Neural progenitor cell (in vitro differentiated cells): ENCODE measurements around the gene ZNF549. TPM values are rescaled to one million over a fixed set of nuclear protein-coding genes. Genes with fewer than 3 reads are reported as not detected.
A peak's percentile ranks its signal among the peaks of the same experiment; 100 is the strongest.

ENCODE experiments used
- DNase-seq: peaks from one replicate; pipeline ENCODE4 v3.0.0-alpha.2; 2016; ENCODE audit warnings: low spot score
- H2AFZ ChIP-seq: fragments of 200-600 bp; sonication (generic); replicated peaks from 2 replicates; pipeline ENCODE4 v1.6.1; 2016; ENCODE audit warnings: antibody characterized with exemption
- H3F3A ChIP-seq: fragments of 200-600 bp; sonication (generic); 2 replicates; pipeline ENCODE4 v1.6.1; 2016; ENCODE audit warnings: antibody characterized with exemption, low read depth
- H3K27ac ChIP-seq: fragments of 200-600 bp; sonication (generic); 2 replicates; pipeline ENCODE4 v1.5.1; 2016; ENCODE audit warnings: mild to moderate bottlenecking
- H3K27me3 ChIP-seq: fragments of 200-600 bp; sonication (generic); 2 replicates; pipeline ENCODE4 v1.6.1; 2016; ENCODE audit warnings: mild to moderate bottlenecking, moderate library complexity
- H3K36me3 ChIP-seq: fragments of 200-600 bp; sonication (generic); 2 replicates; pipeline ENCODE4 v1.5.1; 2016
- H3K4me1 ChIP-seq: fragments of 200-600 bp; sonication (generic); 2 replicates; pipeline ENCODE4 v1.6.1; 2016; ENCODE audit warnings: mixed run types
- H3K4me2 ChIP-seq: fragments of 200-600 bp; sonication (generic); 2 replicates; pipeline ENCODE4 v1.6.1; 2016
- H3K4me3 ChIP-seq: fragments of 200-600 bp; sonication (generic); 2 replicates; pipeline ENCODE4 v1.5.1; 2016
- H3K79me2 ChIP-seq: fragments of 200-600 bp; sonication (generic); 2 replicates; pipeline ENCODE4 v1.6.1; 2016; ENCODE audit warnings: low read depth
- H3K9ac ChIP-seq: fragments of 200-600 bp; sonication (generic); 2 replicates; pipeline ENCODE4 v1.6.1; 2016
- H3K9me3 ChIP-seq: fragments of 200-600 bp; sonication (generic); 2 replicates; pipeline ENCODE4 v1.5.1; 2016; ENCODE audit warnings: low read depth
- H4K20me1 ChIP-seq: fragments of 200-600 bp; sonication (generic); 2 replicates; pipeline ENCODE4 v1.6.1; 2016; ENCODE audit warnings: low read depth
- H3K27ac Mint-ChIP-seq: 3 replicates; pipeline ENCODE4 v1.8.0; 2021; ENCODE audit warnings: mixed read lengths
- H3K27me3 Mint-ChIP-seq: 2 replicates; pipeline ENCODE4 v1.8.0; 2022; ENCODE audit warnings: low read depth, mild to moderate bottlenecking, inconsistent platforms, moderate library complexity, mixed read lengths; ENCODE audit not compliant: insufficient read depth
- H3K36me3 Mint-ChIP-seq: 3 replicates; pipeline ENCODE4 v1.8.0; 2021; ENCODE audit warnings: mixed read lengths
- H3K4me1 Mint-ChIP-seq: 3 replicates; pipeline ENCODE4 v1.8.0; 2021; ENCODE audit warnings: mixed read lengths
- H3K4me3 Mint-ChIP-seq: 3 replicates; pipeline ENCODE4 v1.8.0; 2021; ENCODE audit warnings: mild to moderate bottlenecking, moderate library complexity, mixed read lengths
- H3K9me3 Mint-ChIP-seq: 3 replicates; pipeline ENCODE4 v1.8.0; 2020; ENCODE audit warnings: mixed read lengths
- CTCF ChIP-seq: fragments of 200-600 bp; sonication (generic); IDR thresholded peaks from 2 replicates; pipeline ENCODE4 v1.5.1; 2017; ENCODE audit warnings: antibody characterized with exemption, mild to moderate bottlenecking
- EZH2 ChIP-seq: fragments of 200-600 bp; sonication (generic); IDR thresholded peaks from 2 replicates; pipeline ENCODE4 v1.6.1; 2017; ENCODE audit warnings: antibody characterized with exemption, mild to moderate bottlenecking, moderate library complexity
- EZH2phosphoT487 ChIP-seq: fragments of 200-600 bp; sonication (generic); IDR thresholded peaks from 2 replicates; pipeline ENCODE4 v1.6.1; 2017; ENCODE audit warnings: antibody characterized with exemption
- total RNA-seq: library from RNA; depleted of rRNA; stranded (reverse); fragments of >200 nt; gene quantifications from 2 replicates; pipeline ENCODE4 v1.2.3, GENCODE V29; 2015; ENCODE audit warnings: low replicate concordance

ZNF549 gene
- total RNA-seq, 1 donor from 2014 or later = 15.6 TPM

GRCh38 chr19:57599761-57600383 lies 72.7 kb downstream of the ZNF549 start, which contains the start of gene ZNF530:
Gene ZNF530 (plus strand): TSS chr19:57599885. CDS start chr19:57604346, 4,461 bp downstream.
- H3K79me2 ChIP-seq = peaks cover 16% of the 10 kb centered on the region
- no peak for TF ChIP-seq CTCF
- TF ChIP-seq EZH2phosphoT487 = no peak
- TF ChIP-seq EZH2 = no peak
- H3K4me3 Mint-ChIP-seq = peak within 1 kb of the TSS; percentile 89
- H4K20me1 ChIP-seq = no peaks in the 10 kb centered on the region
- H3F3A ChIP-seq = no peaks in the 10 kb centered on the region
- peak within 1 kb of the TSS; percentile 88 for H3K4me3 ChIP-seq
- peak within 1 kb of the TSS; percentile 59 for H3K9ac ChIP-seq
- H3K27me3 Mint-ChIP-seq = peaks cover 2% of the 10 kb centered on the region
- peaks cover 57% of the 10 kb centered on the region for H3K9me3 Mint-ChIP-seq
- peak within 1 kb of the TSS; percentile 87 for H3K4me2 ChIP-seq
- peak; percentile 95 for DNase-seq
- H3K4me1 Mint-ChIP-seq = peaks cover 7% of the 10 kb centered on the region
- no peak within 1 kb of the TSS for H3K27ac ChIP-seq
- no peaks in the 10 kb centered on the region for H3K36me3 ChIP-seq
- peaks cover 8% of the 10 kb centered on the region for H3K4me1 ChIP-seq
- H3K27ac Mint-ChIP-seq = no peak within 1 kb of the TSS
- peak within 1 kb of the TSS; percentile 100 for H2AFZ ChIP-seq
- no peaks in the 10 kb centered on the region for H3K27me3 ChIP-seq
- H3K36me3 Mint-ChIP-seq = peaks cover 27% of the 10 kb centered on the region
- no peaks in the 10 kb centered on the region for H3K9me3 ChIP-seq

GRCh38 chr19:57606931-57607330 lies 79.8 kb downstream of the ZNF549 start:
- Mint-ChIP-seq H3K9me3 (peaks cover 54% of the 10 kb centered on the region), H3K36me3 (peaks cover 55% of the 10 kb centered on the region), H3K4me1 (no peaks in the 10 kb centered on the region), H3K4me3 (no peak overlapping the region), H3K27me3 (peaks cover 2% of the 10 kb centered on the region), H3K27ac (no peak overlapping the region)
- Histone ChIP-seq H3K4me3 (no peak overlapping the region), H3F3A (no peaks in the 10 kb centered on the region), H3K4me2 (no peak overlapping the region), H2AFZ (no peak overlapping the region), H3K27me3 (no peaks in the 10 kb centered on the region), H3K4me1 (no peaks in the 10 kb centered on the region), H4K20me1 (no peaks in the 10 kb centered on the region), H3K9ac (no peak overlapping the region), H3K79me2 (no peaks in the 10 kb centered on the region), H3K9me3 (no peaks in the 10 kb centered on the region), H3K36me3 (no peaks in the 10 kb centered on the region), H3K27ac (no peak overlapping the region)
- TF ChIP-seq EZH2phosphoT487 (no peak), CTCF (no peak), EZH2 (no peak)
- no peak for DNase-seq

Other genes with a start within 250 kb of the ZNF549 start
- 47.5 and 52.7 TPM in 2 replicates for gene ZNF460, start 246.9 kb upstream of the ZNF549 start, total RNA-seq
- 9.5 and 11.6 TPM in 2 replicates for gene ZNF543, start 206.9 kb upstream of the ZNF549 start, total RNA-seq
- 11.6 and 15.5 TPM in 2 replicates for gene ZNF304, start 176.1 kb upstream of the ZNF549 start, total RNA-seq
- 10.7 and 23.4 TPM in 2 replicates for gene TRAPPC2B, start 163.8 kb upstream of the ZNF549 start, total RNA-seq
- 2.7 and 2.9 TPM in 2 replicates for gene ZNF547, start 163.8 kb upstream of the ZNF549 start, total RNA-seq
- 17.7 and 18.7 TPM in 2 replicates for gene ZNF548, start 137.5 kb upstream of the ZNF549 start, total RNA-seq
- 8.5 and 10.8 TPM in 2 replicates for gene ZNF17, start 116.2 kb upstream of the ZNF549 start, total RNA-seq
- 11.7 and 13.8 TPM in 2 replicates for gene ZNF749, start 92.0 kb upstream of the ZNF549 start, total RNA-seq
- gene VN1R1, start 70.2 kb upstream of the ZNF549 start, total RNA-seq = 1.7 and 4.4 TPM in 2 replicates
- 33.3 and 34.5 TPM in 2 replicates for gene ZNF772, start 49.8 kb upstream of the ZNF549 start, total RNA-seq
- gene ZNF419, start 39.6 kb upstream of the ZNF549 start, total RNA-seq = 25.6 and 30.2 TPM in 2 replicates
- gene ZNF773, start 27.4 kb upstream of the ZNF549 start, total RNA-seq = 11.8 and 18.0 TPM in 2 replicates
- 10.7 and 11.1 TPM in 2 replicates for gene ZNF550, start 32.5 kb downstream of the ZNF549 start, total RNA-seq
- 7.9 and 9.0 TPM in 2 replicates for gene ZNF416, start 51.6 kb downstream of the ZNF549 start, total RNA-seq
- 35.1 and 56.1 TPM in 2 replicates for gene ZIK1, start 56.8 kb downstream of the ZNF549 start, total RNA-seq
- 10.5 and 20.4 TPM in 2 replicates for gene ZNF530, start 72.5 kb downstream of the ZNF549 start, total RNA-seq
- gene ZNF134, start 86.9 kb downstream of the ZNF549 start, total RNA-seq = 40.8 and 55.3 TPM in 2 replicates
- 27.0 and 42.1 TPM in 2 replicates for gene ZNF211, start 105.8 kb downstream of the ZNF549 start, total RNA-seq
- gene ZSCAN4, start 141.6 kb downstream of the ZNF549 start, total RNA-seq = not detected in 2 replicates
- gene ZNF551, start 154.6 kb downstream of the ZNF549 start, total RNA-seq = 31.7 and 36.7 TPM in 2 replicates
- 16.9 and 17.3 TPM in 2 replicates for gene ZNF154, start 181.8 kb downstream of the ZNF549 start, total RNA-seq
- gene ZNF671, start 200.3 kb downstream of the ZNF549 start, total RNA-seq = 15.4 and 17.3 TPM in 2 replicates
- 33.9 and 48.3 TPM in 2 replicates for gene ZNF776, start 219.5 kb downstream of the ZNF549 start, total RNA-seq
- gene ZNF586, start 242.3 kb downstream of the ZNF549 start, total RNA-seq = 19.8 and 21.6 TPM in 2 replicates